T1000 (cell line): ENCODE data around the gene CLK2.
"Not testable (repeated sequence)": the region's sequence is repeated elsewhere in the genome, so short reads cannot be mapped to it uniquely, and the experiment has no call there.

Experiments
- DNase-seq: peaks from one replicate; lab custom pipeline; 2025; ENCODE audit warnings: mixed read lengths; lab: John Stamatoyannopoulos, UW

CLK2 gene

DNA sequence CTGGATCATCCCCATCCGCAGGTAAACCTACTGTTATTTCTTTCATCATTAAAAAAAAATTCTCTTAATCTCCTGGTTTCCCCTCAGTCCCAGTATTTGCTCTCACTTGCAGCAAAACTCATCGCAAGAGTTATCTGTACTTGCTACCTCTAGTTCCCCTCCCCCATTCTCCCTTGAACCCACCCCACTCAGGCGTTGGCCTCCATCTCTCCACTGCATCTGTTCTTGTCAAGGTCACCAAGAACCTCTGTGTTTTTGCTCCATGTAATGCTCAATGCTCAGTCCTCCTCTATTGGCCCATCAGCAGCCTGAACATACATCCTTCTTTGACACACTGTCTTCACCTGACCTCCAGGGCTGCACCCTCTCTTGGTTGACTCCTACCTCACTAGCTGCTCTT is 23.4 kb upstream of the CLK2 start:
- no peak for DNase-seq

GRCh38 chr1:155295942-155296267 is 22.6 kb upstream of the CLK2 start:
- DNase-seq, result no peak

- no peak for DNase-seq
These were observed 22.1 kb upstream of the CLK2 start for GRCh38 chr1:155295183-155295941.

DNA sequence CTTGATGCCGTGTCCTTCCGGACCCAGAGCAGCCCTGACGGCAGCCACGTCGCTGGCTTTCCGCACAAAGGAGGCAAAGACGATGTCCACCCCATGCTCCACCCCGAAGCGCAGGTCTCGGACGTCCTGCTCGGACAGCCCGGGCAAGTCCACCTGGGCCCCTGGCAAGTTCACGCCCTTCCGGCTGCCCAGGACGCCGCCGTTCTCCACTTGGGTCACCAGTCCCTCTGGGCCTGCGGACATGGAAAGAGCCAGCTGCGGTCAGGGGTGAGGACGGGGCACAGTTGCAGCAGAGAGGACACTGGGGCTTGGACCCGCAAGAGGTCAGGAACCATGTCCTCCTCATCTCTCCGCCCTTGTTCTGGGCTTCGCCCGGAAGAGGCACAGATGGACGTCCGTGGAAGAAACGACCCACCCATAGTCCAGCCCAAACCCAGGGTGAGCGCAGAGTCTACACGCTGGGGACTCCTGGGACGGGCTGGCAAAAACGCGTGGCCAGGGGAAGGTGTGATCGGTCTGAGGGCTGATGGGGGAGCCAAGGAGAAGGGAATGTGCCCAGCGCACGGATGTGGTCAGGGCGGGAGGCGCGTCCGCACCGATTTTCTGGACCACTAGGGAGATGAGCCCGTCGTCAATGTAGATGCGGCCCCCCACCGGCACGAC is 21.3 kb upstream of the CLK2 start:
- no peak for DNase-seq

DNA sequence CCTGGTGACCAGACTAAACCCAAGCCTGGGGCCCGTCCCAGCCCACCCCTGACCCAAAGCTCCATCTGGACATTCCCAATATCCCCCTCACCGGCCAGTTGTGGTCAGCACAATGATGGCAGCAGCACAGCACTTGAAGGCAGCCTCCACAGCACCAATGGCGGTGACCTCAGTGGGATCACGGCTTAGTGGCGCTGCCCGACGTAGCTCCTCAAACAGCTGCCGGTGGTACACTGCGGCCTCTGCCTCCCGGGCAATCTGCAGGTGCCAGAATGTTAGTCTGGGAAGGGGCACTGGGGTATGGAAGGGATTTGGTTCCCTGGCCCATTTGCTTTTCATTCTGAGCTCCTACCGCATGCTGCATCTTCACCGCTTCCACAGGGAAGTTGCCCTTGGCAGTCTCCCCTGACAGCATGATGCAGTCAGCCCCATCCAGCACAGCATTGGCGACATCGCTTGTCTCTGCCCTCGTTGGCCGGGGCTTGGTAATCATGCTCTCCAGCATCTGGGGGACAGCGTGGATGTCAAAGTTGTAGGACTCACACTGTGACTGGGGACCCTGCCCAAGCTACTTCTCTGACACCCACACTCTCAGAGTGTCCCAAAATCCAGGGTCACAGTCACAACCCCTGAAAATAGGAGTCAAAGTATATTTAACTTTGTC is 19.9 kb upstream of the CLK2 start:
- no peak for DNase-seq

- not testable (repeated sequence) for DNase-seq
These were observed 17.7 kb upstream of the CLK2 start for GRCh38 chr1:155291006-155291405.

GRCh38 chr1:155287987-155288543 is 14.8 kb upstream of the CLK2 start:
- no peak for DNase-seq

- DNase-seq, result no peak
These were observed 13.2 kb upstream of the CLK2 start for GRCh38 chr1:155286544-155286943.

DNA sequence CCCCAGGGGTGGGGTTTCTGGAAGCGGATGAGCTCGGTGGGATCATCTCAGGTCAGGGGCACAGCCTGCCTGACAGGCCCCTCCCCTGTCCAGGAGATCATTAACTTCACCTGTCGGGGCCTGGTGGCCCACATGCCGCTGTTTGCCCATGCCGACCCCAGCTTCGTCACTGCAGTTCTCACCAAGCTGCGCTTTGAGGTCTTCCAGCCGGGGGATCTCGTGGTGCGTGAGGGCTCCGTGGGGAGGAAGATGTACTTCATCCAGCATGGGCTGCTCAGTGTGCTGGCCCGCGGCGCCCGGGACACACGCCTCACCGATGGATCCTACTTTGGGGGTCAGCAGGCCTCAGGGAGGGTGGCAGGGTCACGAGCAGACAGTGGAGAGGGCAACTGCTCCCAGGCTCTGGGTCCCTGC is 12.3 kb upstream of the CLK2 start:
- no peak for DNase-seq

DNA sequence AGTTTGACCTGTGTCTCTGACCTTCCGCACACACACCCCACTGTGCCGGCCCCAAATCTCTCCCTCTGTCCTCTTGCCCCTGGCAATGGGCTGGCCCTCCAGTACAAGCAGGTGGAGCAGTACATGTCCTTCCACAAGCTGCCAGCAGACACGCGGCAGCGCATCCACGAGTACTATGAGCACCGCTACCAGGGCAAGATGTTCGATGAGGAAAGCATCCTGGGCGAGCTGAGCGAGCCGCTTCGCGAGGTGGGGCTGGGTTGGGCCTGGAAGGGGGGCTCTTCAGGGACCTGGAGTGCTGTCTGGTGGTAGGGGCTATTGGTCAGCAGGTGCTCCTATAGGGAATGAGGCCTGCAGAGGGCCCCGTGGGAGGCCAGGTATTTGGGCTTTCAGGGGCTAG is 11.8 kb upstream of the CLK2 start:
- DNase-seq, result no peak

DNA sequence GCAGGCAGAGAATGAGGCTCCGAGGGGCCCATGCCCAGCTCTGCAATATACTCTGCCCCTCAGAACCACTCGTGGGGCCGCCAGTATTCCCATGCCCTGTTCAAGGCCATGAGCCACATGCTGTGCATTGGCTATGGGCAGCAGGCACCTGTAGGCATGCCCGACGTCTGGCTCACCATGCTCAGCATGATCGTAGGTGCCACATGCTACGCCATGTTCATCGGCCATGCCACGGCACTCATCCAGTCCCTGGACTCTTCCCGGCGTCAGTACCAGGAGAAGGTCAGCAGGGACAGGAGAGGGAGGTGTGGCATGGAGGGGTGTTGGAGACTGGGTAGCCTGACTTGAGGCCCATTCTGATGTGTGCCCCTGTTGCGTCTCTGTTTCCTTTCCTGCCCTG is 11.2 kb upstream of the CLK2 start:
- DNase-seq, result no peak

DNA sequence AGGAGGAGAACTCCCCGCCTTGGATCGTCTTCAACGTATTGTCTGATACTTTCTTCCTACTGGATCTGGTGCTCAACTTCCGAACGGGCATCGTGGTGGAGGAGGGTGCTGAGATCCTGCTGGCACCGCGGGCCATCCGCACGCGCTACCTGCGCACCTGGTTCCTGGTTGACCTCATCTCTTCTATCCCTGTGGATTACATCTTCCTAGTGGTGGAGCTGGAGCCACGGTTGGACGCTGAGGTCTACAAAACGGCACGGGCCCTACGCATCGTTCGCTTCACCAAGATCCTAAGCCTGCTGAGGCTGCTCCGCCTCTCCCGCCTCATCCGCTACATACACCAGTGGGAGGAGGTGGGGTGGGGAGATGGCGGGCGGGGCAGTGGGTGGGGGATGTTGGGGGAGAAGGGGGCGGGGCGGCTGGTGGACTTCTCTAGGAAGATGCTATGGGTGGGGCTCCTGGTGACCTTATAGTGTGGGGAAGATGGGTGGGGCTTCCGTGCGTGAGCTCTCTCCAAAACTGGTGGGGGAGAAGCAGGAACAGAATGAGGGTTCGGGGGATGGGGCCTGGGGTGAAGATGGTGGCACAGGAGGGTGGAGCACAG is 9.3 kb upstream of the CLK2 start:
- no peak for DNase-seq

DNA sequence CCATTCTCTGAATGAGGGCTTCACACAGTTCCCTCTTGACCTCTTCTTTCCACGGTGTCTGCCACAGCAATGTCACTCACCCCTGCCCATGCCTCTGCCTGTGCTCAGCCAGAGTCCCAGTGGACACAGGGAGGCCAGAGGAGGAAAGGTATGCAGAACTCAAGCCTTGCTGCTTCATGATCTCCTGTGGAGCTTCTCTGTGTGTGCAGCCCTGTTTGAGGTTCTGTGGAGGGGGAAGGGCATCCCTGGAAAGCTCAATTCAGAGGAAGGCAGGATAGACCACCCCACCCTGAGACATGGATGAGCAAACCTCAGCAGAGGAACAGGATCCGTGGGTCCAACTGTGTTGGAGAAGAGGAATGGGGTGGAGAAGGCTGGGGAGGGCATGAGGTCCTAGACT is 6.0 kb upstream of the CLK2 start:
- no peak for DNase-seq

GRCh38 chr1:155278689-155279160 is 5.4 kb upstream of the CLK2 start:
- DNase-seq, result no peak

DNA sequence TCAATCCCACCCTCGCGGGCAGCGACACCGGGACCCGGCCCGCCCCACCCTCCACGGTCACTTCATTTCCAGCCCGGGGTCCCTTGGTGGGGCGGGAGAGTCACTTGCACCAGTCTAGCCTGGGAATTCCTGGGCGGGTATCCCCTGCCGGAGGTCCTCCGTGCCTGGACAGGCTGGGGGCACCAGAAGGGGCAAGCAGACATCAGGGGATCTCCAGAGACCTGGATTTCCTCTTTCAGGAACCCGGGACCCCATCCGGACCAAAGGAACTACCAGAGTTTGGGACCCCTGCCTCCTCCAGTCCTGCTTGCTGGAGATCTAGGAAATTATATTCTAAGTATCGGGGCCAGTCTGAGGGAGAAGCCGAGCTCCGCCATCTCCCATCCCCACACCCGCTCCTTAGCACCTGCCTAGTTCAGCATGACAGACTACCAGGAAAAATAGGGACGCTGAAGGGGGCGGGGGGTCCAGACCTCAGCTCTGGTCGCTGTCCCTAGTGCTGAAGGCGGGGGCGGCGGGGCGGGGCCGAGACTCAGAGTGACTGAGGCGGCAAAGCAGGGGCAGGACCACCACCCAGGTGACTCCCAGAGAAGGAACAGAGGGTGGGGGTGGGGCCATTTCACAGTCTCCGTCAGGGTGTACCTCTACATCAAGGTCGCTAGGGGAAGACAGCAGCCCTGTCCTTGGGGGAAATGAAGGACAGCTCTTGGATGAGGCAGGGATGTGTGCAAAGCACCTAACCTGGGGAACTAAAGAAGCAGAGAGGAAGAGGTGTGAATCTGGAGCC is 4.8 kb upstream of the CLK2 start:
- no peak for DNase-seq

GRCh38 chr1:155277070-155277901 is 4.0 kb upstream of the CLK2 start, which contains the start of gene HCN3:
HCN3 (plus strand) TSS chr1:155277463; CDS start chr1:155277591, 128 bp downstream.
- DNase-seq, result peak; percentile 92

DNA sequence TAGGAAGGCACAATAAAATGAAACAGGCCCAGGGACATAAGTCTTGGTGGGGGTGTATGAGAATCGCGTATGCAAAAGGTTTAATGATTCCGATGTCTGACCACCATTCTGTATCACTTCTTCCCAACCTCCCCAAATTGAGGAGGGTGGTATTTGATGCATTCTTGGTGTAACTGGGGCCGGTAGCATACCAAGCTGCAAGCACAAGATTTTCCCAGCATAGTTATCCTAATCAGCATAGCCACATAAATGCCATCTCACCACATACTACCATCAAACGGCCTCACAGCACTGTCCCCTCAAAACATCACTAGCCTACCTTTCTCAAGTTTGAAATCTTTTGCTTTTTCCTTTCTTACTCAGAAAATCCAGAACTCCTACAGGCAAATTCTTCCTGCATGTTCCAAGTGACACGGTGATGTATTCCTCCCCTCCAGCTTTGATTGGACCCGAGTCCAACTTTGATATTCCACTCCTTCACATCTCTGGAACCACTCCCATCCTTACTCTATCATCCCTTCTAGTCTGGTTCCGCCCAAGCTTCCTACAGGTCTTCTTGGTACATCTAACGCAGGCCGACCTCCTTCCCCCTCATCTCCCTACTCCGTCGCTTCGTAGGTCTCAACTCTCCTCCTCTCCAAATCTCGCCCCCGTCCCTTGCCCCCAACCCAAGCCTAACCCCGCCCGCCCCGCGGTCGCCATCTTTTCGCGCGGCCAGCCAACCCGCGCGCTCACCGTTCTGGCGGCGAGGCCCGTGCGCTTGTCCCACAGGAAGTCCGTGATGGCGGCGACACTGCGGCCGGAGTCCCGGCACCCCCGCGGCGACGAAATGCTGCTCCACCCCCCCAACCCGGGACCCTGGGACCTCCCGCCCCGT is 600 bp downstream of the CLK2 start:
- no peak for DNase-seq

- DNase-seq, result no peak
These were observed 3.9 kb downstream of the CLK2 start for GRCh38 chr1:155269381-155269780.

DNA sequence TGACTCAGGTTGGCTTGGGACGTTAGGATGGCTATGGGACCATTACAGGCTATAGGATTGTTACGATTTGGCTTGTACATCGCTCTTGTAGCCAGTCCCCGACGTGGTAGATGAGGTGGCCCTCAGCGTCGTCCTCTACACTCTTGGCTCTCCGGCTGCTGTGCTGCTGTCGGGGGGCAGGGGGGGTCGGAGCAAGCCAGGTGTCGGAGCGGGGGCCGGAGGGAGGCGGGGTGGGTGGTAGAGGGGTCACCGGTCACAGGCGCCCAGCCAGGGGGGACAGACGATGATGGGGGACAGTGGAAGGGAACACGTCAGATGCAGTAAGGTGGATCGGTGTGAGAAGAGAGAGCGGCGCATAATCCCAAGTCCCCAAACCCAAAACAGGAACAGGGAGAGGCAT is 4.7 kb downstream of the CLK2 start:
- no peak for DNase-seq

GRCh38 chr1:155267373-155267772 is 5.9 kb downstream of the CLK2 start:
- DNase-seq, result no peak
